GM21528 (cell line): Measurements from ENCODE around the gene GARRE1.
"Not testable (repeated sequence)": the region's sequence is repeated elsewhere in the genome, so short reads cannot be mapped to it uniquely, and the experiment has no call there.

Experiments used
- ATAC-seq: cut with Tn5 transposase; IDR thresholded peaks from one replicate; pipeline ENCODE4 v1.9.1; 2021; ENCODE audit warnings: mild to moderate bottlenecking, moderate library complexity; ENCODE audit not compliant: unreplicated experiment, low FRiP score

Gene GARRE1

DNA sequence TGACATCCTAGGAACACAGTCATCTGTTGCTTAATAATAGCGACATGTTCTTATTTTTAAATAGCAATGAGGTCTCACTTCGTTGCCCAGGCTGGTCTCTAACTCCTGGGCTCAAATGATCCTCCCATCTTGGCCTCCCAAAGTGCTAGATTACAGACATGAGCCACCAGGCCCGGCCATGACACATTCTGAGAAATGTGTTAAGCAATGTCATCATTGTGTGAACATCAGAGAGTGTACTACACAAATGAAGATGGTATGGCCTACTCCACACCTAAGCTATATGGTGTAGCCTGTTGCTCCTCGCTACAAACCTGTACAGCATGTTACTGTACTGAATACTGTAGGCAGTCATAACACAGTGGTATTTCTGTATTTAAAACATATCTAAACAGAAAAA is 24.6 kb upstream of the GARRE1 start:
- no peak for ATAC-seq

DNA sequence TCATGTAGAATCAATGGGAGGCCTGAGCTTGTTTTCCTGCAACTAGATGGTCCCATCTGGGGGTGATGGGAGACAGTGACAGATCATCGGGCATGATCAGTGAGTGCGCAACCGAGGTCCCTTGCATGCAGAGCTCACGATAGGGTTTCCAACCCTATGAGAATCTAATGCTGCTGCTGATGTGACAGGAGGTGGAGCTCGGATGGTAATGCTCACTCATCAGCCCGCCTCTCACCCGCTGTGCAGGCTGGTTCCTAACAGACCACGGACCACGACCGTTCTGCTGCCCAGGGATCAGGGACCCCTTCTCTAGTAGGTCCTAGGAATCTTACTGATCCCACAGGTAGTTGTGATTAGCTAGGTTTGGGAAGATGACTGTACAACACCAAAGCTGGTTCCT is 23.5 kb upstream of the GARRE1 start:
- ATAC-seq = no peak

DNA sequence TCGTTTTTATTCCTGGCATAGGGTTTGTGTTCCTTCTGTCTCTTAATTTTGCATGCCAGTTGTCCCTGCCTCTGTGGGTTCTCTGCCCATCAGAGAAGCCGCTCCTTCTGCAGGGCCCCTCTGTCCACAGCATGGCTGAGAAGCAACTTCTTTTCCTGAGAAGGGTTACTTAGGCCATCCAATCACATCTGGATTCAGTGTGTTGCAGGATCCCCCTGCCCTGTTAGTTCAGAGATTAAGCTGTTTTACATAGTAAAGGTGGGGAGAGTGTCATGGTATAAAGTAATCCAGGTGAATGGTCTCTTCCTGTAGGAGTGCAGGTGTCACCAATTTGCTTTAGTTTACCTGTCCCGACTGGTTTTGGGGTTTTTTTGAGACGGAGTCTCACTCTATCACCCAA is 22.9 kb upstream of the GARRE1 start:
- ATAC-seq = no peak

DNA sequence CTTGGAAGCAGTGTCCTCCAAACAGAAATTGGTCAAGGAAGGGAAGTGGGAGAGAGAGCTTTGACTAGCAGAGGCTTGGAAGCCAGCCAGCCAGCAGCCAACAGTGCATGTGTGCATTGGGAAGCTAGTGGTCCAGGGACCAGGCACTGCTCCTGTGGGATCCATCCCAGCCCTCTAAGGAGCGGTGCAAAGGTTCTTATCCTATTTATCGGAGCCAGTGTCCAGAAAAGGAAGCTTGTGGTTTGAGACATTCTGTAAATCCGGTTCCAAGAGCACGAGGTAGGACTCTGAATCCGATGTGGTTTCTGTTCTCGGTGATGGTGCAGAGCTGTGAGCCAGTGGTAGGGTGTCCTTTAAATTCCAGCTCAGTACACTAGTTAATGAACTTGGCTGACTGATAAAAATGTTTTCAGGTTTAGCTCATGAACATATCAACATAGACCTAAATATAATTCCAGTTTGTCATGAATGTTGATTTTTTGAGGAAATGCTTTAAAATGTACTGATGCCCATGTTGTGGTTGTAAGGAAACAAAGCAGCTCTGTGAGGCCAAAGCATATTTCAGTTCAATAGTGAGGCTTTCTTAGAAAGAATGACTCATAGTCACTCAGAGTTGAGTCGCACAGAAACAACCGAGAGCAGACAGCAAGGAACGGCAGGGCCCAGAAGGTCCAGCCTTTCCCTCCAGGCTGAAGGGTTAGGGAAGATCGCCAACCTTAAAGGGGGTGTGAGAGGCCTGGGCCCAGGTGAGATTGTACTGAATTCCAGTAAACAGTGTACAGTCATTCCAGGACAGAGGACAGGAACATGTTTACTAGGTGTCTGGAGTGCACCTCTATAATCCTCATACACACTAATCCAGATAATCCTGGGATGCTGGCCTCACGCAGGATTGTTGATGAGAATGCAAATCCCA is 21.5 kb upstream of the GARRE1 start:
- no peak for ATAC-seq

DNA sequence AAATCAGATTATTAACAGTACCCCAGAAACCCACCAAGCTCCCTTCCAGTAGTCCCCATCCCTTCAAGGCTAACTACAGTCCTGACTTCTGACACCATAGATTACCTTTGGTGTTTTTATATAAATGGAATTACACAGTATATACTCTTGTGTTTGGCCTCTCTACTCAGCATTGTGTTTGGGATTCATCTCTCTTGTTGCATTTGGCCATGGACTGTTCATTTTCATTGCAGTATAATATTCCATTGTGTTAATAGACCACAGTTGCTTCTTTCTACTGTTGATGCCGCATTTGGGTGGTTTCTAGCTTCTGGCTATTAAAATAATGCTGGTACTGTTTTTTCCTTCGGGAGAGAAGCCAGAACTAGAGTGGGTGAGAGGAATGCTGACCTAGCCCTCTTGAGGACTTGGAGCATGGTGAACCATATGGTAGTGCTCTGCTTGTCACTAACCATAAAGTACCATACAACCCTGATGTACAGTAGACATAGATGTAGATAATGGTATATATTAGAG is 18.9 kb upstream of the GARRE1 start:
- ATAC-seq = no peak

DNA sequence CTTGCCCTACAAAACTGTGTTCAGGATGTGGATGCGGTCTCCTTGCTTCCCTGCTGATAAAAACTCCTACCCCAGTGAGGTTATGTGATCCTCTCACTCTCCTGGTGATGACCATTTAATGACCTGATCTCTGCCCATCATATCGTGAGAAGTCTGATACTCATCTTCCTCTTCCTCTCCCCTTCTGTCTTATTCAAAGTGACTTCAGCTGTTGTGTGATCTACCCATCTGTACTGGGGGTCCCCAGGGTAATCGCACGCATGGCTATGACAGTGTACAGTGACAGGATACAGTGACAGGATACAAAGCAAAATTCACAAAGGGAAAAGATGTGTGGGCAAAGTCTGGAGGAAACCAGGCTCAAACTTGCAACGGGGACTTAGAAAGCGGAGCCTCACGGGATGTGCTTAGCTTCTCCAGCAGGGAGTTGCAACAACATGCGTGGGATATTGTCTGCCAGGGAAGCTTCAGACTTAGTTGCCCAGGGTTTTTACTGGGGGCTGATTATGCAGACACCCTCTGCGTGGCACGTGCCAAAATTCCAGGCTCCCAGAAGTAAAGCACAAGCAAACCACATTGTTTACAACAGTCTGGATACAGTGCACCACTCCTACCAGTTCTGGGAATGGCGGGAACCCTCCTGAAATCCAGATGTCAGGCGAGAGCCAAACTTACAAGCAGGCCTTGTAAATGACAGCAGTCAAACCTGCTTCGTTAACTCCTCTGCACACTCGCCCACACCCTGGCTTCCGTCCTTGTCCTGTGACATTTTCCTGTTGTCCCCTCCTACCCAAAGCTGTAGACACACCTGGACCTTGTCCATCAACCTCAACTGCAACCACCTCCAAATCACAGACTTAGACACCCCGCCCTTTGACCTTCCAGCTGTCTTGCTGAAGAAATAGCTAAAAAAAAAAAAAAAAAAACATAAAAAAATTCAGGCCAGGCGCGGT is 18.0 kb upstream of the GARRE1 start:
- ATAC-seq = no peak

DNA sequence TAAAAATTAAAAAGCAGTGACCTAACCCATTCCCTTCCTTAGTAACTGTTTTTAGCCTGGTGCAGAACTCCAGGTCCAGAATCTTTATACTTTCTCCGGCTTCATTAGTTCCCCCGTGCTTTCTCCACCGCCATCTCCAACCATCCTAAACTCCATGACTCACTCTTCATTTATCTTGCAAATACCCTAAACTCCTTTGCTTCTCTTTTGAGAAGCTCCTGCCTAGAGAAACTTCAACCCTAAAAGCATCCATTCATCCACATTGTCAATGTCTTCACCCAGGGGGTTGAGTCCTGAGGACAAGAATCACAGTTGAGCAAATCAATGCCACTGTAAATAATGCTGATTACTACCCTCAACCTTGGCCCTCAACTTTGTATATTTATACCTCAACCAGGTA is 17.1 kb upstream of the GARRE1 start:
- ATAC-seq = no peak

DNA sequence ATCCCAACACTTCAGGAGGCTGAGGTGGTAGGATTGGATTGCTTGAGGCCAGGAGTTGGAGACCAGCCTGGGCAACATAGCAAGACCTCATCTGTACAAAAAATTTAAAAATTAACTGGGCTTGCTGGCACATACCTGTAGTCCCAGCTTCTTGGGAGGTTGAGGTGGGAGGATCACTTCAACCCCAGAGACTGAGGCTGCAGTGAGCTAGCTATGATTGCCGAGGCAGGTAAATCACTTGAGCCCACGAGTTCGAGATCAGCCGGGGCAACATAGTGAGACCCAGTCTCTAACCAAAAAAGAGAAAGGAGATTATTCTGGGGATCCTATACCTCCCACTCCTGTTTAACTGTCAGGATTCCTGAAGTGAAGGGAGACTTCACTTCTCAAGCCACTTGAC is 16.4 kb upstream of the GARRE1 start:
- no peak for ATAC-seq

DNA sequence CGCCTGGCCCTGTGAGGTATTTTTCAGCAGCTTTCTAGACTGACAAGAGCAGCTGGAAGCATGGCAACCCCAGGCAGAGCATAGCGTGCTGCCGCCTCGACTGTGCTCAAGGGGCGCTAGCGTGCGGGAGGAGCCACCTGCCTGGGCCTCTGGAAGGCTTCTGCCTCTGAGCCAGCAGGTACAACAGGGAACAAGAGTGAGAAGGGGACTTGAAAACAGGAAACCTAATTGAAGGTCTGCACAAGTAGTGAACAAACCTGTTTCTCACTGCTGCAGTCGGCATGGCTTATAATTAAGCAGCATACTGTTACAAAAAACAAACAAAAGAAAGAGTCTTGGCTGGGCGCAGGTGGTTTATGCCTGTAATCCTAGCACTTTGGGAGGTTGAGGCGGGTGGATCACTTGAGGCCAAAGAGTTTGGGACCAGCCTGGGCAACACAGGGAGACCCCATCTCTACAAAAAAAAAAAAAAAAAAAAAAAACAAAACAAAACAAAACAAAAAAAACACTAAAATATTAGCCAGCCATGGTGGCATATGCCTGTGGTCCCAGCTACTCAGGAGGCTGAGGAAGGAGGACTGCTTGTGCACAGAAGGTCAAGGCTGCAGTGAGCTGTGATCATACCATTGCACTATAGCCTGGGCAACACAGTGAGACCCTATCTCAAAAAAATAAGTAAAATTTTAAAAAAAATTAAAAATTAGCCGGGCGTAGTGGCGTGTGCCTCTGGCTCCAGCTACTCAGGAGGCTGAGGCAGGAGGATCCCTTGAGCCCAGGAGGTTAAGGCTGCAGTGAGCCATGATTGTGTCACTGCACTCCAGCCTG is 12.6 kb upstream of the GARRE1 start:
- ATAC-seq = no peak

DNA sequence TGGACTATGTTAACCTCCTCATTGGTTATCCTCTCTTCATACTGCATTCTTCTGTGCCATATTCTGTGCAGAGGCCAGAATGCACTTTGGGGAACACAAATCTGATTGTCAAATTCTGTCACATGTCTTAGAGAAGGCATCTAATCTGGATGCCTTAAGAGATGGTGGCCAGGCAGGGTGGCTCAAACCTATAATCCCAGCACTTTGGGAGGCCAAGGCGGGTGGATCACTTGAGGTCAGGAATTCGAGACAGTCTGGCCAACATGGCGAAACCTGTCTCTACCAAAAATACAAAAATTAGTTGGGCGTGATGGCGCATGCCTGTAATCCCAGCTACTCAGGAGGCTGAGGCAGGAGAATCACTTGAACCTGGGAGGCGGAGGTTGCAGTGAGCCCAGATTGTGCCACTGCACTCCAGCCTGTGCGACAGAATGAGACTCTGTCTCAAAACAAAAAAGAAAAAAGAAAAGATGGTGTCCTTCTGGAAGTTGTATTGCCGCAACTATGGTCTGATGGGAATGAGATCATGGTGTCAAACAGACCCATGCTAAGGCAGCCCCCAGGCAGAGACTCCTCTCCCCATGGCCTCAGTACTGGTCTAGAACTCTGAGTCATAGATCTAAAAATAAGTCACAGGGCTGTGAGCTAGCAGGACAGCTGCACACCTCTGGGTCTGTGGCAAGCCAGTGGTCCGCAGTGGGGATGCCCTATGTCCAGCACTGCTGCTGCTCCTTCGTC is 11.0 kb upstream of the GARRE1 start:
- ATAC-seq = not testable (repeated sequence)

DNA sequence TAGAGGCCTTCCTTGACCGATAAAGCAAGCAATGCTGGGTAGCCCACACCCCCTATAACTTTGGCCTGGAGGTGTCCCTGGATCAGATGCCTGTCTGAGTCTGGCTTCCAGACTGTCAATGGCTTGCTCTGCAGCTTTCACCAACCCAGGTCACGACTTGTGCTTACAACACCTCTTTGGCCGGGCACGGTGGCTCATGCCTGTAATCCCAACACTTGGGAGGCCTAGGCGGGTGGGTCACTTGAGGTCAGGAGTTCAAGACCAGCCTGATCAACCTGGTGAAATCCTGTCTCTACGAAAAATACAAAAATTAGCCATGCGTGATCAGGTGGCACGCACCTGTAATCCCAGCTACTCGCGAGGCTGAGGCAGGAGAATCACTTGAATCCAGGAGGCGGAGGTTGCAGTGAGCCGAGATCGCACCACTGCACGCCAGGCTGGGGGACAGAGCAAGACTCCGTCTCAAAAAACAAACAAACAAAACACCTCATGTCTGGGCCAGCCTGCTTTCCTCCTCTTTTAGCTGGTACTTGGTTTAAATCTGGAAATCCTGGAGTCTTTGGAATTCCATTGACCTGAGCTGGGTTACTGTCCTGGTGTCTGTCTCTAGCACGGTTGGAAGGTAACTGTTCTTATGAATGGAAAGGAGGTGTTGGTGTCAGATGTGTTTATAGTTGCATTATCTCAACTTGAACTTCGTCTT is 10.3 kb upstream of the GARRE1 start:
- ATAC-seq = no peak

DNA sequence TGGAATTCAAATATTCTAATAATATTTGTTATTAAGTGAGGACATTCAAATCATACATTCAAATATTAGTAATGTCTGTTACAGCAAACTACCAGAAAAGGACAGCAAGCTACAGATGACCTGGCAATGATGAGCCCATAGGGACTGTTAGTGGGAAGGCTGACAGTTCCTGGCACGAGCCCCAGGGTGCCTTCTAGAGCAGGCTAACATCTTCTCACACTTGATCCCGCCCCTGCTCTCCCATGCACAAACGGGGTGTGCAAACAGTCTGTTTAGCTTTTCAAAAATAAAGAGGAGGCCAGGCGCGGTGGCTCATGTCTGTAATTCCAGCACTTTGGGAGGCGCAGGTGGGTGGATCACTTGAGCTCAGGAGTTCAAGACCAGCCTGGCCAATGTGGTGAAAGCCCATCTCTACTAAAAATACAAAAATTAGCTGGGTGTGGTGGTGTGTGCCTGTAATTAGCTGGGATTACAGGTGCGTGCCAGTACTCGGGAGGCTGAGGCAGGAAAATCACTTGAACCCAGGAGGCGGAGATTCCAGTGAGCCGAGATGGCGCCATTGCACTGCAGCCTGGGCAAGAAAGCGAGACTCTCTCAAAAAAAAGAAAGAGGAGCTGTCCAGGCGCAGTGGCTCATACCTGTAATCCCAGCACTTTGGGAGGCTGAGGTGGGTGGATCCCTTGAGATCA is 9.6 kb upstream of the GARRE1 start:
- no peak for ATAC-seq

DNA sequence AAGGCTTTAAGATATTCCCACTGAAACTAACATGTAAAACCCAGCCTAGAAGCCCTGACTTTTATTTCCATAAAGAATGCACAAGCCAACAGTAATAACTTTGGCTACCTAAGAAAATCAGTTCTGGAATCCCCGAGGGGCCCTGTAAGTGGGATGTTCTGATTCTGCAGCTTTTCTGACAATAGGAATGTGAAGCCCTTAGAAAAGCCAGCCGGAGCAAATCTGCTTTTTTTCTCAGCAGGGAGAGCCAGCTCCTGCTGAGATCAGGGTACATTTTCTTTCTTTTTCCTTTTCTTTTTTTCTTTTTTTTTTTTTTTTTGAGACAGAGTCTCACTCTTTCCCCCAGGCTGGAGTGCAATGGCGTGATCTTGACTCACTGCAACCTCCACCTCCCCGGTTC is 8.0 kb upstream of the GARRE1 start:
- ATAC-seq = no peak

DNA sequence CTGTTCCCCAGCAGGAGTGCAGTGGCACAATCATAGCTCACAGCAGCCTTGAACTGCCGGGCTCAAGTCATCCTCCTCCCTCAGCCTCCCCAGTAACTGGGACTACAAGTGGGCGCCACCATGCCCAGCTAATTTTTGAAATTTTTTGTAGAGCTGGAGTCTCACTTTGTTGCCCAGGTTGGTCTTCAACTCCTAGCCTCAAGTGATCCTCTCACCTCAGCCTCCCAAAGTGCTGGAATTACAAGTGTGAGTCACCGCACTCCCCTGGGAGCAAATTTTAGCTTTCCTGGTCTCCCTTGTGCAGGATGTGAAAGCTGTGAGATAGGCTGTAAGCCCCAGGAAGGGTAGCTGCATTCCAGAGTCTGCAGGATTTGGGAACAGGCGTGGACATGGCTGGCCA is 5.4 kb upstream of the GARRE1 start:
- ATAC-seq = no peak

DNA sequence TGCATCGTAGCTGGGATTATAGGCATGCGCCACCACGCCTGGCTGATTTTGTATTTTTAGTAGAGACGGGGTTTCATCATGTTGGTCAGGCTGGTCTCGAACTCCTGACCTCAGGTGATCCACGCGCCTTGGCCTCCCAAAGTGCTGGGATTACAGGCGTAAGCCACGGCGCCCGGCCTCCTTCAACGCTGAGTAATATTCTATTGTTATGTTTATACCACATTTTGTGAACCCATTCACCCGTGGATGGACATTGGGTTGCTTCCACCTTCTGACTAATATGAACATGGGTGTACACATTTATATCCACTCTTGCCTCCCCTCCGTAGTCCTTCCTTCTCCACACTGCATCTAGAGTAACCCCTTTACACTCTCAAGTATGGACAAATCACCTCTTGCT is 1.2 kb upstream of the GARRE1 start:
- ATAC-seq = not testable (repeated sequence)

DNA sequence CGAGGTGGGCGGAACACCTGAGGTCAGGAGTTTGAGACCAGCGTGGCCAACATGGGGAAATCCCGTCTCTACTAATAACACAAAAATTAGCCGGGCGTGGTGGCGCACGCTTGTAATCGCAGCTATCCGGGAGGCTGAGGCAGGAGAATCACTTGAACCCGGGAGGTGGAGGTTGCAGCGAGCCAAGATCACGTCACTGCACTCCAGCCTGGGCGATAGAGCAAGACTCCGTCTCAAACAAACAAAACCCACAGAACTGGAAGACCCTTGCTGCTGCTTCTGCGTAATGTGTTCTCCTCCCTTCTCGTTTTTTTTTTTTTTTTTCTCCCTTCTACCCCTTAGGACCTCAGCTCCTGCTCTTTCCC is 691 bp upstream of the GARRE1 start:
- ATAC-seq = not testable (repeated sequence)

DNA sequence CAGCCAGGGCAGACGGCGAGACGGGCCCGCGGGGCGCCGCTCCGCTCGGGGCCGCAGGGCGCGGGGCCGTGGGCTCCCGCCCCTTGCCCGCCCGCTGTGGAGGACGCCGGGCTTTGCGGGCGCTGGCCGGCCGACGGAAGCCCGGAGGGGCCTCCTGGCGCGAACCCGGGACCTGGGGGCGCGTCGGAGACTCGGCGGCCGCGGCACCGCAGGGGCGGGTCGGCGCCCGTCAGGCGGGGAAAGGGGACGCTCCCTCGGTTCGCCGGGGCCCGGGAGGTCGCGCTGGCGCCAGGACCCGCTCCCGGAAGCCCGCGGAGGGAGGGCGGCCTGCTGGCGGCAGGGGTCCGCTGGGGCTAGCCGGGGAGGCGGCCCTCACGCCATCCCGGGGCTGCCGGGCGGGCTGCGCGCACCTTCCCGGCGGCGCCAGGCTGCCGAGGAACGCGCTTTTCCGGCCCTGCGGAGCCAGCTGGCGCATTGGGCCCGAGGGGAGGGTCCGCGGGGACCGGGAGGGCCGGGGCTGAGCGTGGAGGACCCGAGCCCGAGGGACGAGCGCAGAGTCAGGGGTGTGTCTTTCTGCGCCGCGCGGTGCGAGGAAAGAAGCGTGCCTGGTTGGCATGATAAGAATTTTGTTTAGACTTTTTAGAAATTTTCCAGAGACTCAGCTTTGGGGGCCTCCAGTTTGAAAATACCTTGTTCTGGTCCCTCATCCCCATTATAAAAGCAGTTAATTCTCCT is 511 bp downstream of the GARRE1 start:
- peak; percentile 63 for ATAC-seq

DNA sequence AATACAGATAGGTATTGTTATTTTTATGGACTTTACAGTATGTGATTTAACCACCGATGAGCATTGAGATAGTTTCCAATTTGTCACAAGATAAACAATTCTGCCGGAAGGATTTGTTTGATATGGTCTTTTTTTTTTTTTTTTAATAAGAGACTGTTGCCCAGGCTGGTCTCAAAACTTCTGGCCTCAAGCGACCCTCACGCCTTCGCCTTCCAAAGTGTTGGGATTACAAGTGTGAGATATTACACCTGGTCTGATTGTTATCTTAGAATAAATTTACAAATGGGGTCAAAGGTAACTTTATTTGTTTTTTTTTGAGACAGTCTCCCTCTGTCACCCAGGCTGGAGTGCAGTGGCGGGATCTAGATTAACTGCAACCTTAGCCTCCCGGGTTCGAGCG is 1.2 kb downstream of the GARRE1 start:
- ATAC-seq = no peak
